ENCODE data around the gene KDM4B.

KDM4B gene

DNA sequence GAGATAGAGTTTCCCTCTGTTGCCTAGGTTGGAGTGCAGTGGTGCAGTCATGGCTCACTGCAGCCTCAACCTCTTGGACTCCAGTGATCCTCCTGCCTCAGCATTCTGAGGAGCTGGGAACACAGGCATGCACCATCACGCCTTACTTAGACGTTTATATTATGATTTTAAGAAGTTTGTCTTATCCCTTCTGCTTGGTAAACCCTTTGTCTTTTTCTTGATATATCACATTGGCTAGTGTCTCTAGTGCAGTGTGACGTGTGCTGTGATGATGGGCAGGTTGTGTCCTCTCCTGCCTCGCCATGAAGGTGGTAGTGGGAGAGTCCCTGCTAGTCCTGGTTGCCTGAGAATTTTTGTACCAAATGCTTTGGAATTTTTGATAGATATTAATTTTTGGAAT is 93.9 kb downstream of the KDM4B start:
- no peak overlapping the region for H3K4me3 ChIP-seq (ENCODE audit: low read depth, low read length)
- TF ChIP-seq CTCF (IDR thresholded peaks at IDR 0.05; ENCODE audit: low read depth, low read length): no peak

- no peak for TF ChIP-seq CTCF (IDR thresholded peaks at IDR 0.05; ENCODE audit: low read depth, low read length)
Measured at GRCh38 chr19:5063873-5064645, 95.1 kb downstream of the KDM4B start.

DNA sequence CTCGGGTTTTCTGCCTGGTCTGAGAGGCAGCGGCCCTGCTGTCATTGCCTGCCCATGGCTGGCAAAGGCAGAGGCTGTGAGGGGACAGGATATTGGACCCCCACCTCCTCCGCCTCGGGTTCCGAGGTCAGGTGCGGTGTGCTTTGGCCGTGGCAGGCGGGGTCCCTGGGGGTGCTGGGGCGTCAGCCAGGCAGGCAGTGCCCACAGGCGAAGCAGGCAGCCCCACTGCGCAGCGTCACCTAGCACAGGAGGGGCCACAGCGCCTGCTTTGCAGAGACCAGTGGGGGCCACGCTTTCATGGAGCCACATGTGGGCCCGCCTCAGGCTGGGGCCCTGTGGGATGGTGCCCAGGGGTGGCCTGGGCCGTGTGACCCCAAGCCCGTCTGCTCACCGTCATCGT is 96.0 kb downstream of the KDM4B start:
- no peak for TF ChIP-seq CTCF (IDR thresholded peaks at IDR 0.05; ENCODE audit: low read depth, low read length)

More at GRCh38 chr19:5063873-5064645, 95.1 kb downstream of the KDM4B start:
- no peak overlapping the region for H3K4me3 ChIP-seq (ENCODE audit: low read depth, low read length)

GRCh38 chr19:5065663-5066093 is 96.8 kb downstream of the KDM4B start:
- no peak for TF ChIP-seq CTCF (IDR thresholded peaks at IDR 0.05; ENCODE audit: low read depth, low read length)
- H3K4me3 ChIP-seq (ENCODE audit: low read depth, low read length): no peak overlapping the region

More for the DNA sequence above, 96.0 kb downstream of the KDM4B start:
- H3K4me3 ChIP-seq (ENCODE audit: low read depth, low read length): no peak overlapping the region

- H3K4me3 ChIP-seq (ENCODE audit: low read depth, low read length): no peak overlapping the region
- TF ChIP-seq CTCF (IDR thresholded peaks at IDR 0.05; ENCODE audit: low read depth, low read length): no peak
Measured at GRCh38 chr19:5066768-5067167, 97.9 kb downstream of the KDM4B start.

DNA sequence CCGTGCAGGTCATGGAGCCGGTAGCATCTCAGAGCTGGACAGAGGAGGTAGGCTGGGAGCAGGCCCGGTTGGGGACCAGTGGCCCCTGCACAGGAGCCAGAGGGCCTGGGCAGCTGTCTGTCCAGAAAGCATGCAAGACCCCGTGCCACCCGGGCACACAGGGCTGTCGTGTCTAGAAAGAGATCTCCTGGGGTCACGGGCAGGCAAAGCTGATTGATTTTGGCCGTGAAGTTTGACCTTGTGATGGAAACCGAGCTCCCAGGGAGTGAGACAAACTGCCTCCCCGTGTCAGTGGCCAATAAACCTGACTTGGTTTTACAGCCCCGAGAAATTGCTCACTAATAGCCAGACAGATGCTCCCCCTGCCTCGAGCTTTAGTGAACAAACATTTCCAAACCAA is 98.8 kb downstream of the KDM4B start:
- no peak overlapping the region for H3K4me3 ChIP-seq (ENCODE audit: low read depth, low read length)
- no peak for TF ChIP-seq CTCF (IDR thresholded peaks at IDR 0.05; ENCODE audit: low read depth, low read length)

DNA sequence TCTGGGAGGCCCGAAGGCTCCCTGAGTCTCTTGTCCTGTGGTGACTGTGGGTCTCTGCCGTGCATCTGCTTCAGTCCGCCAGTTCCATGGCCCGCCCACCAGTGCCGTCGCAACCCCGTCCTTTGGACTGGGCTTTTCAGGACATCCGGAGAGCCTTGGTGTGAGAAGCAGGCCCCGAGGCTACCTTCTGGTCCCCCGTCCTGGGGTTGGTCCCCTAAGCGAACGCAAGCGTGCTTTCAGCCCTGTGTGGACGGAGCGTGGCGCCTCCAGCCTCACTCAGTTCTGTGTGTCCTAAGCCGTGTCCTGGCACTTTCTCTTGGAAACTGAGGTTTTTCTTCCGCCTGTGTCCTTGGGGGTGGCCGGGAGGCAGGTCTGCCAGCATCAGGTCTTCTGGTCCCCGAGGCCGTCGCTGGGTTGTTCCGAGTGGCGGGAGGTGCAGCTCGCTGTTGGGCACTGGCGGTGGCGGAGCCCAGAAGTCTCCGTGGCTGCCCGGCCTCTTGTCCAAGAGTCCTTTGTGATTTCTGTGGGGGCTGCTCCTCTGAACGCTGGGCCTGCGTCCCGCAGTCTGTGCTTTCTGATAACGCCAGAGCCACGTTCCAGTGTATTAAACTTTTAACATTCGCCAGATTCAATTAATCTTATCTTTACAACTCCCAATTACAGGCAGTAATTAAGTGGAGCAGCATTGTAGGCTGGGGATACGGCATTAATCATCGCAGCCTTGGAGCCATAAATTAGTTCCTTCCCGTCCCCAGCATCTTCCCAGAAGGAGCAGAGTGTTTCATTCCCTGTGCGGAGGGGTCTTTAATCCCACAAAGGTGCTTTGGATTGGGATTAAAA is 99.5 kb downstream of the KDM4B start:
- no peak overlapping the region for H3K4me3 ChIP-seq (ENCODE audit: low read depth, low read length)
- no peak for TF ChIP-seq CTCF (IDR thresholded peaks at IDR 0.05; ENCODE audit: low read depth, low read length)

Measured in WI38 (cell line).